Left colon (tissue), 2 donors: ENCODE results near the gene BAIAP3. TPM values are rescaled to one million over a fixed set of nuclear protein-coding genes. Genes with fewer than 3 reads are reported as not detected.

Source experiments
- ATAC-seq: fragments of 200-7000 bp; cut with Tn5 transposase; one replicate; pipeline ENCODE4 v1.9.1; 2020; ENCODE audit warnings: mild to moderate bottlenecking, moderate library complexity
- DNase-seq, 2 donors: peaks; one replicate each; pipeline ENCODE4 v3.0.0-alpha.2; 2020
- intact Hi-C, 2 donors: fragments of 100-400 bp; cut with DNase I in 1 of 2; cut with micrococcal nuclease in 1 of 2; formaldehyde crosslinking; loops; one replicate each; pipeline versions ENCODE4 v1.11.2 to v1.14.0; 2022; cut with DNase I, micrococcal nuclease
- total RNA-seq, 2 donors: library from RNA; stranded (reverse); fragmentation: NEBNext Ultra II Directional; extraction: Animal tissue kit (Norgen Biotek cat#: 25700); gene quantifications; one replicate each; pipeline ENCODE4 v1.2.1, GENCODE V29; 2021
- donor health status: DM: no; HTN: no; CAD: no.
- donor health status: DM: yes; HTN: yes; CAD: no.

Gene BAIAP3
- total RNA-seq, 2 donors from 2014 or later = 7.5 to 12.3 TPM

DNA sequence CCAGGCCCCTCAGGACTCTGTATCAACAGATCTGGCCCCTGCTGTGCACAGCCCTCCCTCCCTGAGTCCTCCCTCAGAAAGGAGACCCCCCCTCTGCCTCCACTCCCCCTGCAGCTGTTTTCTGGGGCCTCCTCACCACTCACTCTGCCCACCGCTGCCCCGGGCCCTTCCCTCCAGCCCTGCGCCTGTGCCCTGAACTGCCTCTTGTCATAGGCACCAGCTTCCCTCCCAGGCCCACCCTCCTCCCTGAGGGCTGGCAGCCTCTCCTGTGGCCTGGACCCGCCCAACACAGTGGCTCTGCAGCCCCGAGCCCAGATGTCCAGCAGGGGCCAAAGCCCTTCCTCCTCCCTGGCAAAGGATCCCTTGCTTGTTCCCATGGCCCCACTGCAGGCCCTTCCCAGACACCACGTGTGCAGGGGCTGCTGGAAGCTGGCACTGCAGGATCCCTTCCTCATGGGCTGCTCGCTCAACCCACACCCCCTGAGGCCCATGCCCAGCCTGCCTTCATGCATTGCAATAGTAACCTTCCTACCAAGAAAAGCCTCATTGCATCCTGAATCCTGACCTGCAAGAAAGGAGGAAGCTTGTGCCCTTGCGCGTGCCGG lies 44.1 kb downstream of the BAIAP3 start:
- intact Hi-C loops = no loop called here
- DNase-seq (no peak), ATAC-seq (no peak)

DNA sequence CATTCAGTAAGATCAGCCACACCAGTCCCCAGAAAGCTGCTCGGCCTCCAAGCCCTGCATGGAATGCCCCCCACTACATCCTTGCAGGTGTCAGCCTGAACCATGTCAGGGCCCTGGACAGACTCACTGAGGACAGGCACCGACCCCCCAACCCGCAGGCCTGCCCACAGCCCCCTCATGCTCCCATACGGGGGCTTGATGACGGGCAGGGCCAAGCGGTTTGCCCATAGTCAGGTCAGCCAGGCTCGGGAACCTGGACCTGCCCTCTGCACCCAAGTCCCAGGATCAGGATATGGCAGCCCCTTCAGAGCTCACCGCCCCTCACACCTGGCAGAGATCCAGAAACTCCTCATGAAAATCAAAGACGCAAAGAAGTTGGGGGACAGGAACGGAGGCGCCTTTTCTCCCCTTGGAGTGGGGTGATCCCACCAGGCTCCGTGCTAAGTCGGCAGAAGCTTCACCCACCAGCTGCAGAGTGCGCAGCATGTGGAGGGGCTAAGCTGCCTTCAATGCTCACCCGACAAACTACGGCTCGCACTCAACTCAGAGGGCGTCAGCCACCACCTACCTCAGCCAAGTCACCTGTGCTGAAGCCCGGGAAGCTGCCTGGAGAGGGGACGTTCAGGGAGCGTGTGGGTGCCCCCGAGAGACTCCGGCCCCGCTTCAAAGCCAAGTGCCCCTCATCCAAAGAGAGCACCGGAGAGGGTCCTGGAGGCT lies 44.8 kb downstream of the BAIAP3 start:
- no peak for DNase-seq
- intact Hi-C loops = no loop called here
- ATAC-seq = no peak

DNA sequence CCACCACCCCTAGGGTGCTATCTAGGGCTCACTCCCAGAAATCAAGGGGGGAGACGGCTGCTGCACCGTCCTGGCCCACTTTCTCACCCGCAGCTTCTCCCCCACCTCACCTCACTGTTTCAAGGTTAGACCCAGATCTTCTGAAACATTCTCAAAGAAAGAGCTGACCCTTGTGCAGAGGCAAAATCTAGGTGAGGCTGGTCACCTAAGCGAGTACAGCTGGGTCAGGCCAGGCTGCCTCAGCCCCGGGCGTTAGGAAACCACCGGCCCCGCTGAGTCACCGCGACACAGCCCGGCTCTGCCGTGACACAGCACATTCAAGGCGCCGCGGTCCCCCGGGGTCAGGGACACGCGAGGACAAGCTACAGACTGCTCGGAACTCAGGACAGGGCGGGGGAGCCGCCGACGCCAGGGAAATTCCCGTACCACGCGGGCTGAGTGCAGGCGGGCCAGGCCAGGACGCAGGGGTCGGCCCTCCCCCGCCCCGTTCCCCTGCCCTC lies 45.4 kb downstream of the BAIAP3 start:
- peak; percentile 60 to 71 for DNase-seq
- ATAC-seq = peak; percentile 75
- intact Hi-C loops = no loop called here

DNA sequence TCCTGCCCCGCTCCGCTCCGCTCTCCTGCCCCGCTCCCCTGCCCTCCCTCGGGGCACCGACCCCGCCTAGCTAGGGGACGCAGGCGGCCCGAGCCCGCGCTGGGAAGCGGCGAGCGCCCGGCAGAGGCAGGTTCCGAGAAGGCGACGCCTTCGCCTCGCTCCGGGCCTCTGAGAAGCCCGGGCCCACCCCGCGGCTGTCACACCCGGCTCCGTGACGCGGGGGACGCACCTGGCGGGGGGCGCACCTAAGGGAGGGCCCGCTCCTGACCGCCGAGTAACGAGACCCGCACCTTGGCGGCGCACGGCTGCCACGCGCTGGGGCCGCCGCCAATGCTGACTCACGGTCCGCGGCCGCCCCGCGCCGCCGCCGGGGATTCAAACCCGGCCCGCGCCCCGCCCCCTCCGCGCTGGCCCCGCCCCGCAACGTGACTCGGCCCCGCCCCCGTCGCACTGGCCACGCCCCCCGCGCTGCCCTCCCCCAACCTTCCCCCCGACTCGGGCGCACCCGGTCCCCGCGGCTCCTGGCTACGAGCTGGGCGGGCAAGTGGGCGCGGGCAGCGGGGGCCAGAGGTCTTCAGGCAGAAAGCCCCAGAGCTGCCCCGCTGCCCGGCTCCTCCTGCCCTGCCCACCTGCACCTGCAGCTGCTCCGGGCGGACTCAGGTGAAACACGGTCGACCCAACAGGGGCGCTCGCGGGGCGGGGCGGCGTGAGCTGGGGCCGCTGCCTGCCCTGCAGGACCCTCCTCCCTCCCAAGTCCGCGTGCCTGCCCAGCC lies 46.0 kb downstream of the BAIAP3 start:
- ATAC-seq (peak; percentile 93), DNase-seq (peak; percentile 39 to 71)
- intact Hi-C loops = no loop called here

DNA sequence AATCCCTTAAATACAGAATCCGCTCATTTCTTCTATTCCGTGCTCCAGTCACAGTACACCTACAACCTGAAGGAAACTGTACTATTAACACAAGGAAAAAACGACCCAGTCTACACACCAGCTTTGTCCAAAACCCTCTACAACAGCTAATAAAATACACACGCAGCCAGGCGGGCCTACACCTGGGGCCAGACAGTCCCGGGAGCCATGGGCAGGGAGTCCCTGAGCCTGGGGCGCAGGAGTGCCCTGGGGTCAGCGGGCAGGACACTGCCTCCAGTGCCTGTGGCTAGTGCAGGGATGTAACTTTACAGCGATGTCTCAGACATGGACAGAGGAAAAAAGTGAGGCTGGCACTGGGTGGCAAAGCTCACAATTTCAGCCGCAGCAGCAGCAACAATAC lies 46.8 kb downstream of the BAIAP3 start:
- intact Hi-C loops = no loop called here
- no peak for DNase-seq
- no peak for ATAC-seq

DNA sequence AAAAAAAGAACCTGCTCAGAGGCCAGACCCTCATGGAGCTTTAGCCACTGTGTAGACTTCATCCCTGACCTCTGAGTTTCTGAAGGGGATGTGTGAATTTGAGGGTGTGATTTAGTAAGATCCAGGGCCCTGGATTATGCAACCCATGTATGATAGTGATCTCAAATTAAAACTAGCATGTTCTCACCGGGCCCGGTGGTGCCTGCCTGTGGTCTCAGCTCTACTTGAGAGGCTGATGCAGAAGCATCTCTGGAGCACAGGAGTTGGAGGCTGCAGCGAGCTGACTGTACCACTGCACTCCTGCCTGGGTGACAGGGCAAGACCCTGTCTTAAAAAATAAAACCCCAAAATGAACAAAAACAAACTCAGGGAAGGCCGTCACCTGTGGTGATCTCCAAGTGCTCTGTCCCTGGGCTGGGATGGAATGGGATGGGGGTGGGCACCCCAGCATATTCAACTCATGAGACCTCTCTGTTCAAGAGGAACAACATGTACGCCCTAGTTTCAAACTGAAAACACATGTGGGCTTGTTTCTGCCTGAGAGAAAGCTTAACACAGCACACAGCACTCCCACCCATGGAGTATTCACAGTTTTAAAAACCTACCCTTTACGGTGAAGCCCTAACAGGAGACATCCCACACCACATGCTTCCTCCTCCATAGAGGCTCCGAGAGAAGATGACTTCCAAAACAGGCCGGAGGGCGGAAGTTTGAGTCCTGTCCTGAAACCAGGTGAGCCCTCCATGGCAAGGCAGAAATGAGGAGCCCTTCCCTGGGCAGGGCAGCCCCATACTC lies 48.4 kb downstream of the BAIAP3 start:
- DNase-seq (no peak), ATAC-seq (no peak)
- intact Hi-C loops = no loop called here

DNA sequence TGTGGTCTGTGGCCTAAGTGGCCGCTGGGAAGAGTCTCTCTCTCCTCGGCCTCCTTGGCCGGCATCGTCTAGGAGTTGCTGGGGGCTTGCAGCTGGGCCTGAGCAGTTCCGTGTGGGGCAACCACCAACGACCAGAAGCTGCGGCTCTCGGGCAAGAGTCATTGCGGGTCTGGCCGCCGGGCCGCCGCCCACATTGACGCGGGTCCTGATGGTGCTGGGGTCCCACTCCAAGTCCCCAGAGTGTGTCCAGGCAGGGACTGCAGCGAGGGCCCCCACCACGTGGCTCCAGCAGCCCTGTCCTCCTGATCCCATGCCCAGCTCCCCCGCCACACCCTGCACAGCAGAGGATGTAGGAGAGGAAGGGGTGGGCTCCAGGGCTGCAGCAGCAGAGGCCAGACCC lies 50.1 kb downstream of the BAIAP3 start:
- ATAC-seq (no peak), DNase-seq (no peak)
- intact Hi-C loops = no loop called here

DNA sequence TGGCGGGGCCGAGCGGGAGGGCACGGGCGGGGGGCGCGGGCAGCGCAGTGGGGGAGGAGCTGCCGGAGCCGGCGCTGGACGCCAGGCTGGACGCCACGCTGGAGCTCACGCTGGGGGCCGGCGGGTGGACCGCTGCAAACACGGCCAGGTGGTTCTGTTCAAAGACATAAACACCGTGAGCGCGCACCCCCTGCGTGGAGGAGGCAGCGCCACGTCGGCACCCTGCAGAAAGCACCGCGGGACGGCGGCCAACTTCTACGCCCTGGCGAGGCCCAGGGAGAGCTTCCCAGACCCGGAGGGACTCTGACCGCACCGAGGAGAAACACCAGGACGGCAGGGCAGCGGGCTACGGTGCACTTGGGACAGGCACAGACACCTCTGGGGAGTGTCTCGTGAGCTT lies 51.8 kb downstream of the BAIAP3 start:
- no peak for ATAC-seq
- intact Hi-C loops = no loop called here
- no peak for DNase-seq

DNA sequence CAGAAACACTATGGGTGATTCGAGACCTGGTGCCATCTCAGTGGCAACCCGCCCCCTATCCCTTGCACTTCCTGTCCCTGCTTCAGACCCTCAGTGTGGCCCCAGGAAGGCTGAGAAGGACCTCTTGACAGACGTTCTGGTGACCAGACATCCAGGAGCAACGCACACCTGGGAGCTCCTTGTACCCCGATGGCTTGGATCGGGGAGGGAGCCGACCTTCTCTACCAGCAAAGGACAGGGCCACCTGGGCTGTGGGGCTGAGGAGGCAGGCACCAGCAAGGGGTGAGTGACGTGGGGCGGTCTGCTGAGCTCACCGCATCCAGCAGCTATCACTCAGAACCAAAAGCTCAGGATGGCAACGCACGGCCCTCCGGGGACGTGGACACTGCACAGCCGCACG lies 53.9 kb downstream of the BAIAP3 start:
- ATAC-seq (no peak), DNase-seq (no peak)
- intact Hi-C loops = no loop called here

DNA sequence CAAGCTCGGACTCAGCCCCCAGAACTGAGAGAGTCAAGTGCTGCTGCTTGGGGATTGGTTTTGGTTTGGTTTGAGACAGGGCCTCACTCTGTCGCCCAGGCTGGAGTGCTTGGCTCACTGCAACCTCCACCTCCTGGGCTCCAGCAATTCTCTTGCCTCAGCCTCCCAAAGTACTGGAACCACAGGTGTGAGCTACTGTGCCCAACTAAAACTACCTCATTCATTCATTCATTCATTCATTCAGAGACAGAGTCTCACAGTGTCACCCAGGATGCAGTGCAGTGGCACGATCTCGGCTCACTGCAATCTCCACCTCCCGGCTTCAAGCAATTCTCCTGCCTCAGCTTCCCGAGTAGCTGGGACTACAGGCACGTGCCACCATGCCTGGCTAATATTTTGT lies 56.3 kb downstream of the BAIAP3 start:
- intact Hi-C loops = no loop called here
- no peak for ATAC-seq
- no peak for DNase-seq

DNA sequence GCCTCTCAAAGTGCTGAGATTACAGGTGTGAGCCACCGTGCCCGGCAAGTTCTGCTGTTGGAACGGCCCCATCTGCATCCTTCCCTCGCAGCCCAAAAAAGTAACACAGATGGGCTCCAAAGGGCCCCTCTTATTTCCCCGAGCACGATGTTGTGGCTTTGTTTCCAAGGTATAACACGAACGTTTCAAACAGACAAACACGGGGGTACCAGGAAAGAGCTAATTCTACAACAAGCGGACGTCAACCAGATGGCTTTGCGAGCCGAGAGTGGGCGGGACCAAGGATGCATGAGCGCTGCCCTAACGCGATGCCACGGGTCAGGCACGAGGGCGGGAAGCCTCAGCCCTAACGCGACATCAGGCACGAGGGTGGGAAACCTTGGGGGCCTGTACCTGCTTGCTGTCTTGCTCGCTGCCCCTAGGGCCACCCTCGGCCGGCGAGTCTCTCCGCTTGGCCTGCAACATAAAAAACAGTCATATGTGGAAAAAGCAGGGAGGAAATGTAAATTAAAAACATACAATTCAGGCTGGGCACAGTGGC lies 56.9 kb downstream of the BAIAP3 start:
- ATAC-seq (no peak), DNase-seq (no peak)
- intact Hi-C loops = no loop called here

DNA sequence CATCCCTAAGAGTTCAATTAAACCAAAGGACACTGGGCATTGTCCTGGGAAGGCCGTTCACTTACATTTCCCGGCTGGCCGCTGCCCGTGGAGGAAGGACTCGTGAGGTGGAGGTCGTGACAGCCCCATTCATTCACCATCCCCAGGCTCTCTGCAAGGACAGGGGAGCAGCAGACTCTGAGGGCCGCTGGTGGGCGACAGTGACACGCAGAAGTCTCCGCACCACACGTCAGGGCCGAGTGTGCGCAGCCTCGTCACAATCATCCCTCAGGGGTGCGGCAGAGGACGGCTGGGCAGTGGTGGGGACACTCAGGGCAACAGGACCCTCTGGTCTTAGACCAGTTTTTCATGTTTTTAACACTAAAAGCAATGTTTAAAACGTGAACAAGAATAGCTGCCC lies 59.4 kb downstream of the BAIAP3 start:
- intact Hi-C loops = no loop called here
- DNase-seq (no peak), ATAC-seq (no peak)

DNA sequence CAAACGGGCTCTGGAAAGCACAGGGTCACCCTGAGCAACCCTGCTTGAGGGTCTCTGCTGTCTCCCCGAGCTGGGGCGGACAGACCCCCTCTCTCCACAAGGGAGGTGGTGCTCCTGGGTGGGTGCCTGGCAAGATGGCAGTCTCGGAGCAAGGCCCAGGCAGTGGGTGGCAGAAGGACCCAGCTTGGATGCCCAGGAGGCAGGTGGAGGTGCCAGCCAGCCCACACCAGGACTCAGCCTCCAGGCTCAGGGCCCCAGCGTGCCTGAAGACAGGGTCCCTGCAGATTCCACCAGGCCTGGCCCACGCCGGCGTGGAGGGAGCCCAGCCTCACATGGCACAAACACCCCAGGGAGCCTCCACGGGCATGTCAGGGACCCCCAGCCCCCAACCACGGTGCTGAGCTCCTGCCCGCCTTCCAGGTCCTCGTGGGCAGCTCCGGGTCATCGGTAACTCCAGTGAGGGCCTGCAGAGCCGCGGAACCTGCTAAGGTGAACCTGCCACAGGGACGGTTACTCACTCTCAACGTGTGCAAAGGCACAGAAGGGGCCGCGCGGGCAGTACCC lies 60.2 kb downstream of the BAIAP3 start:
- no peak for ATAC-seq
- DNase-seq = no peak
- intact Hi-C loops = no loop called here

DNA sequence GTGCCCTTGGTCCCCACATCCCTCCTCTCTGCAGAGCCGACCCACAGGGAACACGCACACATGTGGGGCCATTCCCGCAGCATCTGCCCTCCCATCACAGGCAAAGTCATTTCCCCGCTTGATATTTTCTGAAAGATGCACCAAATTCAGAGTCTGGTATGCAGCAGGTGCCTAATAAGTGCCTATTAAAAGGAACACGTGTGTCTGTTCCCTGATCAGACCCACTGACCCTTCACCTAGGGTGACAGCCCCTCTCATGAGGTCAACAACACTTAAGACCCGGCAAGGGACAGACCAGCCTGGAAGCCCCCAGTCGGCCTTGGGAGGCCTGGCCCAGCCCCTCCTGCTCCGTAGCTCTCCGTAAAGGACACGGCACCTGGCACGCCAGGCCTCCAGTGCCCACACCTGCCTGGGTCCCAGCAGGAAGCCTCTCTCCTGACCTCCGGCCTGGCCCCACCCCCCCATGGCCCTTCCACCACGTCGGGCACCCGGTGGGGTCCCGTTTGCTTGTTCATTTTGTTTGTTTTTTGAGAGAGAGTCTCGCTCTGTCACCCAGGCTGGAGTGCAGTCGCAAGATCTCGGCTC lies 61.0 kb downstream of the BAIAP3 start:
- ATAC-seq (no peak), DNase-seq (no peak)
- intact Hi-C loops = no loop called here

DNA sequence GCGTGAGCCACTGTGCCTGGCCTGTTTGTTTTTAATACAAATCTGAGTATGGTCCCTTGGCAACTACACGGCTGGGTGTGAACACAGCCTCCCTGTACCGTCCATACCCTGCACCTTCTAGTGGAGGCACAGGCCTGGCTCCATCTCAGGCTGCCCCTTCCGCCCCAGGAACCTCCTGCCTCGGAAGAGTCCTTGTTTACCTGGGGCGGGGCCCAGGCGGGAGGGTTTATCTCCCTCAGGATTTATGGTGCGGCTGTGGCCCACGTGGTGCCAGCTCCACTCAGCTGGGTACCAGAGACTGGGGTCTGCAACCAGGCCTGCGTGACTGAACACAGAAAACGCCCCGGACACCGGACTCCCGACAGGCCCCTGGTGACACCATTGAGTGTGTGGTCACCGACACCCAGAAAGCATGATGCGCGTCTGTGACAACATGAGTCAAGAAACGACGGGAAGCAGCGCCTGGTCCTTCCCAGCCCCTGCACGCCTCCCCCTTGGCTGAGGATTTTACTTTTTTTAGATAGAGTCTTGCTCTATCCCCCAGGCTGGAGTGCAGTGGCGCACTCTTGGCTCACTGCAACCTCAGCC lies 62.1 kb downstream of the BAIAP3 start:
- ATAC-seq (peak; percentile 92), DNase-seq (peak in 1 of 2 donors; percentile 41)

DNA sequence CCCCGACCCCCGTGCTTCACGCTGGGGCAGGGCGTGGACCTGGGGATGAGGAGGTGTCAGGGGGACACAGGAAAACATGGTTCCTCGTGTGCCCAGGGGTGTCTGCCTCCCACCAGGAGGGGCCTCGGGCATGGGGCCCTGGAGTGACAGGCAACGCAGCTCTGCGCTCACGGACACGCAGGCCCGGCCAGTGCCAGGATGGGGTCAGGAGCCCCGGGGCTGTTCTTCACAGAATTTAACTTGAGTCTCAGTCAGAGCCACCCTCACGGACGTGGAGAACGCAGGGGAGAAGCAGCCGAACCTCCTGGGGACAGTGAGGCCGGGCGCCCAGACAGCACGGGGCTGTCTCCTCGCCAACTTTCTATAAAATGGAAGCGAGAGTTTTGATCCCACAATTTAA lies 64.3 kb downstream of the BAIAP3 start:
- DNase-seq (no peak), ATAC-seq (no peak)
- intact Hi-C loops = no loop called here

More for the DNA sequence above, 62.1 kb downstream of the BAIAP3 start:
- intact Hi-C loops = no loop called here

DNA sequence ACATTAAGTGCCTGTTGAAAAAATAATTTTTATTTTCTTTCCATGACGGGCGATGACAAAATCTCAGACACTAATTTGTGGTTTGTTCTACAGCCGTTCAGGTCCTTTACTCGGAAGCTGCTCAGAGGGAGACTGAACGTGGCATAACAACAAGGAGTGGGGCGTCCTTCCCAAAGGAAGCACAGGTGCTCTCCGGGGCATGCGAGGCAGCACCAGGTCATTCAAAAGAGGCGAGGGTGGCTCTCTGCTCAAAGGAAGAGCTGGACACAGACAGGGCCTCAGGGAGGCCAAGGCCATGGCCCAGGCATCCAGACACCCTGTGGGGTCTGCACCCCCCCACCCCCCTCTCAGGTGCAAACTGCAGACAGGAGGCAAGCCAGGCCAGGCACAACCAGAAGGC lies 64.9 kb downstream of the BAIAP3 start:
- intact Hi-C loops = no loop called here
- ATAC-seq (no peak), DNase-seq (no peak)
